ENCODE measurements around the gene KCNK7. TPM values are rescaled to one million over a fixed set of nuclear protein-coding genes. Genes with fewer than 3 reads are reported as not detected.
A peak's percentile ranks its signal among the peaks of the same experiment; 100 is the strongest.
"Not testable (repeated sequence)": the region's sequence is repeated elsewhere in the genome, so short reads cannot be mapped to it uniquely, and the experiment has no call there.

KCNK7 gene
- total RNA-seq, 6 donors from 2014 or later: 0.59 to 3.7 (median 1.7) TPM; not detected in 1

GRCh38 chr11:65641297-65642013 lies 45.9 kb upstream of the KCNK7 start:
- Histone ChIP-seq H3K27me3 (no peaks in the 10 kb centered on the region), H3K36me3 (peaks cover 4 to 57% (median 33%) of the 10 kb centered on the region in 4 donors), H3K9me3 (no peaks in the 10 kb centered on the region), H3K27ac (peak overlapping the region; percentile 89 to 99 (median 96)), H3K4me1 (peaks cover 53 to 85% (median 67%) of the 10 kb centered on the region in 4 donors), H3K4me3 (peak overlapping the region; percentile 31 to 71 (median 42))
- TF ChIP-seq POLR2AphosphoS5 (IDR thresholded peaks at IDR 0.05) (no peak), CTCF (IDR thresholded peaks at IDR 0.05) (no peak)
- DNase-seq (peak in 1 of 2 donors; percentile 50), ATAC-seq (ENCODE audit: low FRiP score in 2 of 2) (no peak)
- 58 to 69% methylated on average over 7 to 9 of the region's 16 CpGs for WGBS, 2 donors

GRCh38 chr11:65640483-65641296 lies 45.1 kb upstream of the KCNK7 start:
- Histone ChIP-seq H3K4me1 (peaks cover 53 to 82% (median 67%) of the 10 kb centered on the region in 4 donors), H3K27me3 (no peaks in the 10 kb centered on the region), H3K27ac (peak overlapping the region; percentile 89 to 99 (median 96)), H3K4me3 (peak overlapping the region; percentile 31 to 71 (median 42)), H3K36me3 (peaks cover 5 to 57% (median 34%) of the 10 kb centered on the region in 4 donors), H3K9me3 (no peaks in the 10 kb centered on the region)
- peak; percentile 80 to 88 for DNase-seq
- TF ChIP-seq CTCF (IDR thresholded peaks at IDR 0.05): no peak
- TF ChIP-seq EP300 (IDR thresholded peaks at IDR 0.05): no peak
- TF ChIP-seq POLR2AphosphoS5 (IDR thresholded peaks at IDR 0.05): no peak
- peak in 1 of 4 donors; percentile 30 for TF ChIP-seq POLR2A (IDR thresholded peaks at IDR 0.05)
- peak; percentile 16 to 39 for ATAC-seq (ENCODE audit: low FRiP score in 2 of 2)
- 64 to 68% methylated on average over 10 to 20 of the region's 35 CpGs for WGBS, 2 donors

GRCh38 chr11:65639623-65640482 lies 44.3 kb upstream of the KCNK7 start:
- H3K4me3 ChIP-seq: peak overlapping the region in 3 of 4 donors; percentile 47 to 76 (median 71)
- WGBS, 2 donors: 42 to 52% methylated on average over 5 to 6 of the region's 8 CpGs
- peak overlapping the region; percentile 89 to 99 (median 96) for H3K27ac ChIP-seq
- H3K27me3 ChIP-seq: no peaks in the 10 kb centered on the region
- H3K36me3 ChIP-seq: peaks cover 11 to 57% (median 36%) of the 10 kb centered on the region in 4 donors
- H3K9me3 ChIP-seq: no peaks in the 10 kb centered on the region
- ATAC-seq (ENCODE audit: low FRiP score in 2 of 2) (peak in 1 of 2 donors; percentile 1), DNase-seq (peak in 1 of 2 donors; percentile 72)
- H3K4me1 ChIP-seq: peaks cover 53 to 76% (median 67%) of the 10 kb centered on the region in 4 donors
- no peak for TF ChIP-seq CTCF (IDR thresholded peaks at IDR 0.05)
- TF ChIP-seq EP300 (IDR thresholded peaks at IDR 0.05): peak in 2 of 4 donors; percentile 64 to 73
- TF ChIP-seq POLR2A (IDR thresholded peaks at IDR 0.05): peak in 1 of 4 donors; percentile 27
- peak; percentile 66 to 81 for TF ChIP-seq POLR2AphosphoS5 (IDR thresholded peaks at IDR 0.05)

- ATAC-seq (ENCODE audit: low FRiP score in 2 of 2); H3K9me3 ChIP-seq; DNase-seq; H3K27me3 ChIP-seq: not testable (repeated sequence)
- peak overlapping the region; percentile 89 to 99 (median 96) for H3K27ac ChIP-seq
- peaks cover 53 to 75% (median 66%) of the 10 kb centered on the region in 4 donors for H3K4me1 ChIP-seq
- peaks cover 17 to 57% (median 39%) of the 10 kb centered on the region in 4 donors for H3K36me3 ChIP-seq
- WGBS, 2 donors: 78 to 85% methylated on average over 3 to 8 of the region's 9 CpGs
- peak overlapping the region in 3 of 4 donors; percentile 71 to 85 (median 76) for H3K4me3 ChIP-seq
Measured at GRCh38 chr11:65639228-65639597, 43.6 kb upstream of the KCNK7 start.
